ENCODE results near the gene COA1. TPM values are rescaled to one million over a fixed set of nuclear protein-coding genes. Genes with fewer than 3 reads are reported as not detected.
"Not testable (repeated sequence)": the region's sequence is repeated elsewhere in the genome, so short reads cannot be mapped to it uniquely, and the experiment has no call there.

COA1 gene
- polyA plus RNA-seq, 3 donors = 25.6 to 57.8 (median 56.2) TPM

DNA sequence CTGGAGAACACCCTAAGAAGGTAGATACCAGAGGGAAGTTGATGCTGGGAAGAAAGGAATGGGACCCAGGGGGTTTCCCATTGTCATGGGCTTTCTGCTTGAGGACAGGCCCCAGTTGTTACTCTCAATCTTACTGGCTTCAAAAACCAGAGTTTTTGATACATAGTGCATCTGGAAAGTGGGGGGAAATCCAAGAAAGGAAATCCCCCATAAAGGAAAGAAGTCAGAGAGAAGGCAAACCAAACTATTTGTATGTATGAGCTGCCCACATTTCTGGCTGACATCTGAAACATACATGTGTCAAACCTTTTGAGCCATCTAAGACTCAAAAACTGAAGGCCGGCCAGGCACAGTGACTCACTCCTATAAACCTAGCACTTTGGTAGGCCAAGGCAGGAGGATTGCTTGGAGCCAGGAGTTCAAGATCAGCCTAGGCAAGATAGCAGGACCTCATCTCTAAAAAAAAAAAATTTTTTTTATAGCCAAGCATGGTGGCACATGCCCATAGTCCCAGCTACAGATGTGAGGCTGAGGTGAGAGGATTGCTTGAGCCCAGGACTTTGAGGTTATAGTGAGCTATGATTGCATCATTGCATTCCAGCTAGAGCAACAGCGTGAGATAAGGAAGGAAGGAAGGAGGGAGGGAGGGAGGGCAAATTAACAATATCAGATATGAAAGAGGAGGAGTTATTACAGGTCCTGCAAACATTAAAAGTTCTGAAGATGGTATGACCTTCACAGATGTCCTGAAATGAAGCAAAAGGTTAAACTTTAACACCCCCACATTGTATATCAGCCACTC, 6.7 kb upstream of the COA1 start:
- no peaks in the 10 kb centered on the region for H3K36me3 Mint-ChIP-seq
- H3K27me3 ChIP-seq (ENCODE audit: control insufficient read depth in 2 of 2, insufficient read depth in 2 of 2, low read length in 2 of 2) = no peaks in the 10 kb centered on the region
- H3K27ac ChIP-seq (ENCODE audit: low read depth in 1 of 2, low read length in 2 of 2) = no peak overlapping the region
- H3K4me1 Mint-ChIP-seq = peaks cover 26% of the 10 kb centered on the region
- no peaks in the 10 kb centered on the region for H3K79me2 ChIP-seq (ENCODE audit: insufficient read depth, low read length)
- peaks cover 8 to 16% of the 10 kb centered on the region in 2 donors for H3K4me1 ChIP-seq (ENCODE audit: control insufficient read depth in 1 of 2, insufficient read depth in 2 of 2, low read length in 2 of 2)
- no peak overlapping the region for H3K4me2 ChIP-seq (replicated peaks; ENCODE audit: extremely low read depth, low read length, poor library complexity, severe bottlenecking)
- H2AFZ ChIP-seq (ENCODE audit: insufficient read depth, low read depth, low read length, poor library complexity, severe bottlenecking) = no peak overlapping the region
- no peaks in the 10 kb centered on the region for H3K9me3 ChIP-seq (replicated peaks in 1 of 2; ENCODE audit: control insufficient read depth in 1 of 2, insufficient read depth in 1 of 2, low read length in 2 of 2)
- intact Hi-C loops (cut with micrococcal nuclease) = no loop called here
- no peaks in the 10 kb centered on the region for H3K36me3 ChIP-seq (replicated peaks in 1 of 2; ENCODE audit: control insufficient read depth in 1 of 2, insufficient read depth in 2 of 2, low read length in 2 of 2)
- DNase-seq = peak in 1 of 3 donors; percentile 31
- peaks cover 0 to 3% (median 3%) of the 10 kb centered on the region in 3 donors for H3K27me3 Mint-ChIP-seq (ENCODE audit: low read depth in 3 of 3)
- peak overlapping the region in 1 of 2 donors; percentile 39 for H3K4me3 Mint-ChIP-seq
- H3K9ac ChIP-seq (ENCODE audit: insufficient read depth, low read length, poor library complexity, severe bottlenecking) = no peak overlapping the region
- peaks cover 0 to 2% (median 0%) of the 10 kb centered on the region in 7 donors for H3K9me3 Mint-ChIP-seq
- no CpG with 5 or more reads among the region's 2 CpGs for WGBS (ENCODE audit: insufficient coverage)
- no peaks in the 10 kb centered on the region for H4K20me1 ChIP-seq (ENCODE audit: insufficient read depth, low read length)
- TF ChIP-seq, protein P1, sequence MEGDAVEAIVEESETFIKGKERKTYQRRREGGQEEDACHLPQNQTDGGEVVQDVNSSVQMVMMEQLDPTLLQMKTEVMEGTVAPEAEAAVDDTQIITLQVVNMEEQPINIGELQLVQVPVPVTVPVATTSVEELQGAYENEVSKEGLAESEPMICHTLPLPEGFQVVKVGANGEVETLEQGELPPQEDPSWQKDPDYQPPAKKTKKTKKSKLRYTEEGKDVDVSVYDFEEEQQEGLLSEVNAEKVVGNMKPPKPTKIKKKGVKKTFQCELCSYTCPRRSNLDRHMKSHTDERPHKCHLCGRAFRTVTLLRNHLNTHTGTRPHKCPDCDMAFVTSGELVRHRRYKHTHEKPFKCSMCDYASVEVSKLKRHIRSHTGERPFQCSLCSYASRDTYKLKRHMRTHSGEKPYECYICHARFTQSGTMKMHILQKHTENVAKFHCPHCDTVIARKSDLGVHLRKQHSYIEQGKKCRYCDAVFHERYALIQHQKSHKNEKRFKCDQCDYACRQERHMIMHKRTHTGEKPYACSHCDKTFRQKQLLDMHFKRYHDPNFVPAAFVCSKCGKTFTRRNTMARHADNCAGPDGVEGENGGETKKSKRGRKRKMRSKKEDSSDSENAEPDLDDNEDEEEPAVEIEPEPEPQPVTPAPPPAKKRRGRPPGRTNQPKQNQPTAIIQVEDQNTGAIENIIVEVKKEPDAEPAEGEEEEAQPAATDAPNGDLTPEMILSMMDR (IDR thresholded peaks at IDR 0.05) = no peak
- H3K4me3 ChIP-seq (replicated peaks in 1 of 3; ENCODE audit: low read depth in 2 of 3, low read length in 3 of 3) = no peak overlapping the region
- H3K27ac Mint-ChIP-seq = peak overlapping the region in 1 of 7 donors; percentile 15

DNA sequence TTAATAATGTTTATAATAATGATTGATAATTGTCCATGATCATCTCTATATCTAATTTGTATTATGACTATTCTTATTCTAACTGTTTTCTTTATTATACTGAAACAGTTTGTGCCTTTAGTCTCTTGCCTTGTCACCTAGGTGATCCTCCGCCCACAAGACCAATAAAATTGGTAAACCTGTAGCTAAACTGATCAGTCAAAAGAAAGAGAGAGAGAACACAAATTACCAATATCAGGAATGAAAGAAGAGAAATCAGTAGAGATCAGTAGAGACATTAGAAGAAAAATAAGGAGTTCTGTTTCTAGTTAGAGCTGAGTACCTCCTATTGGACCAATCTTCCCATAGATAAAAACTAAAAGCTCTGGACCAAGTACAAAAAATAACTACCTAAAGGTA, 6.1 kb upstream of the COA1 start:
- H3K27ac ChIP-seq (ENCODE audit: low read depth in 1 of 2, low read length in 2 of 2) = no peak overlapping the region
- H3K27me3 Mint-ChIP-seq (ENCODE audit: low read depth in 3 of 3) = peaks cover 0 to 3% (median 3%) of the 10 kb centered on the region in 3 donors
- peak overlapping the region in 1 of 7 donors; percentile 4 for H3K27ac Mint-ChIP-seq
- DNase-seq = no peak
- H3K4me2 ChIP-seq (replicated peaks; ENCODE audit: extremely low read depth, low read length, poor library complexity, severe bottlenecking) = no peak overlapping the region
- peaks cover 8 to 16% of the 10 kb centered on the region in 2 donors for H3K4me1 ChIP-seq (ENCODE audit: control insufficient read depth in 1 of 2, insufficient read depth in 2 of 2, low read length in 2 of 2)
- no peaks in the 10 kb centered on the region for H3K36me3 Mint-ChIP-seq
- H3K36me3 ChIP-seq (replicated peaks in 1 of 2; ENCODE audit: control insufficient read depth in 1 of 2, insufficient read depth in 2 of 2, low read length in 2 of 2) = no peaks in the 10 kb centered on the region
- H3K79me2 ChIP-seq (ENCODE audit: insufficient read depth, low read length) = no peaks in the 10 kb centered on the region
- no peaks in the 10 kb centered on the region for H3K9me3 ChIP-seq (replicated peaks in 1 of 2; ENCODE audit: control insufficient read depth in 1 of 2, insufficient read depth in 1 of 2, low read length in 2 of 2)
- H4K20me1 ChIP-seq (ENCODE audit: insufficient read depth, low read length) = no peaks in the 10 kb centered on the region
- no peak overlapping the region for H2AFZ ChIP-seq (ENCODE audit: insufficient read depth, low read depth, low read length, poor library complexity, severe bottlenecking)
- no peak overlapping the region for H3K4me3 ChIP-seq (replicated peaks in 1 of 3; ENCODE audit: low read depth in 2 of 3, low read length in 3 of 3)
- no peak overlapping the region for H3K9ac ChIP-seq (ENCODE audit: insufficient read depth, low read length, poor library complexity, severe bottlenecking)
- peaks cover 0 to 2% (median 0%) of the 10 kb centered on the region in 7 donors for H3K9me3 Mint-ChIP-seq
- TF ChIP-seq, protein P1 (IDR thresholded peaks at IDR 0.05) = no peak
- WGBS (ENCODE audit: insufficient coverage) = no CpG with 5 or more reads among the region's 1 CpG
- H3K27me3 ChIP-seq (ENCODE audit: control insufficient read depth in 2 of 2, insufficient read depth in 2 of 2, low read length in 2 of 2) = no peaks in the 10 kb centered on the region
- no peak overlapping the region for H3K4me3 Mint-ChIP-seq
- intact Hi-C loops (cut with micrococcal nuclease) = no loop called here
- H3K4me1 Mint-ChIP-seq = peaks cover 26% of the 10 kb centered on the region

DNA sequence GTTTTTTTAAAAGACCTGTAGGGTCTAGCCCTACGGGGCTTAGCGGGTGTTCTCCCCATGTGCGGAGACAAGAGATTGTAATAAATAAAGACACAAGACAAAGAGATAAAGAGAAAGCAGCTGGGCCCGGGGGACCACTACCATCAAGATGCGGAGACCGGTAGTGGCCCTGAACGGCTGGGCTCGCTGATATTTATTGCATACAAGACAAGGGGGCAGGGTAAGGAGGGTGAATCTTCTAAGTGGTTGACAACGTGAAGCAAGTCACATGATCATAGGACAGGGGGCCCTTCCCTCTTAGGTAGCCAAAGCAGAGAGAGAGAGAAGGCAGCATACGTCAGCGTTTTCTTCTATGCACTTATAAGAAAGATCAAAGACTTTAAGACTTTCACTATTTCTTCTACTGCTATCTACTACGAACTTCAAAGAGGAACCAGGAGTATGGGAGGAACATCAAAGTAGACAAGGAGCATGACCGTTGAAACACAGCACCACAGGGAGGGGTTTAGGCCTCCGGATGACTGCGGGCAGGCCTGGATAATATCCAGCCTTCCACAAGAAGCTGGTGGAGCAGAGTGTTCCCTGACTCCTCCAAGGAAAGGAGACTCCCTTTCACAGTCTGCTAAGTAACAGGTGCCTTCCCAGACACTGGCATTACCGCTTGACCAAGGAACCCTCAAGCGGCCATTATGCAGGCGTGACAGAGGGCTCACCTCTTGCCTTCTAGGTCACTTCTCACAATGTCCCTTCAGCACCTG, 5.4 kb upstream of the COA1 start:
- 86% methylated on average over 8 of the region's 18 CpGs for WGBS (ENCODE audit: insufficient coverage)
- H3K27me3 ChIP-seq (ENCODE audit: control insufficient read depth in 2 of 2, insufficient read depth in 2 of 2, low read length in 2 of 2); intact Hi-C loops (cut with micrococcal nuclease); H3K36me3 Mint-ChIP-seq; H3K9me3 Mint-ChIP-seq; DNase-seq; H3K4me2 ChIP-seq (replicated peaks; ENCODE audit: extremely low read depth, low read length, poor library complexity, severe bottlenecking); H3K27me3 Mint-ChIP-seq (ENCODE audit: low read depth in 3 of 3); H3K9me3 ChIP-seq (replicated peaks in 1 of 2; ENCODE audit: control insufficient read depth in 1 of 2, insufficient read depth in 1 of 2, low read length in 2 of 2); H4K20me1 ChIP-seq (ENCODE audit: insufficient read depth, low read length); H3K27ac ChIP-seq (ENCODE audit: low read depth in 1 of 2, low read length in 2 of 2); H3K36me3 ChIP-seq (replicated peaks in 1 of 2; ENCODE audit: control insufficient read depth in 1 of 2, insufficient read depth in 2 of 2, low read length in 2 of 2); H3K9ac ChIP-seq (ENCODE audit: insufficient read depth, low read length, poor library complexity, severe bottlenecking); H2AFZ ChIP-seq (ENCODE audit: insufficient read depth, low read depth, low read length, poor library complexity, severe bottlenecking); H3K4me3 ChIP-seq (replicated peaks in 1 of 3; ENCODE audit: low read depth in 2 of 3, low read length in 3 of 3); H3K79me2 ChIP-seq (ENCODE audit: insufficient read depth, low read length): not testable (repeated sequence)
- H3K4me1 ChIP-seq (ENCODE audit: control insufficient read depth in 1 of 2, insufficient read depth in 2 of 2, low read length in 2 of 2) = peaks cover 11 to 20% of the 10 kb centered on the region in 2 donors
- Mint-ChIP-seq H3K4me3 (peak overlapping the region in 1 of 2 donors; percentile 57), H3K27ac (peak overlapping the region in 5 of 7 donors; percentile 3 to 77 (median 34)), H3K4me1 (peaks cover 28% of the 10 kb centered on the region)
